ENCODE measurements around the gene ZNF615.
A peak's percentile ranks its signal among the peaks of the same experiment; 100 is the strongest.
"Not testable (repeated sequence)": the region's sequence is repeated elsewhere in the genome, so short reads cannot be mapped to it uniquely, and the experiment has no call there.

ZNF615 gene

DNA sequence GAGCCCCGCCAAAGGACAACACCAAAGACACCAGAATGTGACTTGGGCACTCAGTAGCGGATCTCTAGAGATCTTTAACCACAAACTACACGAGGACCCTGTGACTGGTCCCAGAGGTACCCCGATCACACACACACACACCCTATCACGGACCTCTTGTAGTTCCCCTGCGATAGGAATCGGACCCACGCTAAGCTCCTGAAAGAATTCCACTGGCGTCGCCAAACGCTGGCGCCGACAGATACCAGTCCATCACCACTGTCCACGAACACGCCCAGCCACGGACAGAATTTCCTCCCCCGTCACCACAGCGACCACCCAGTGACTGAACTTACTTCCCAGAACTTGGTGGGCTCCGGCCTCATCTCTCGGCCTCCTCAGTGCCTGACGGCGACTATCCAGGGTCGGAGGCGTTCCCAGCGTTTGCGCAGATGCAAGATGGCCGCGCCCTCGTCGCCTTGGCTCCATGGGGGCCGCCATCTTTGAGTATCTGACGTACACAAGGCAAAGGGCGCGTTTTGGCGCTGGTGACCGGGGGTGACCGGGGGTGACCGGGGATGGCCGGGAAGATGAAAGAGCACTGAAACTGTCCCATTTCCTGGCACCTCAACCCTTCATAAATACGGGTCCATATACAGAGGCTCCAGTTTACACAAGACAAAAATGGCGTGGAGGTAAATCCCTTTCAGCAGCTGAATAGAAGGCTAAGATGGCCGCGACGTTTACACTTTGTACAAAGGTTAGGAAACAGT, at the start of gene ZNF615:
ZNF615 (minus strand) TSS at position 406 of the 752 bp plus-strand sequence. CDS start 4,500 bp downstream, outside the sequence.
- peak; percentile 77 for DNase-seq

DNA sequence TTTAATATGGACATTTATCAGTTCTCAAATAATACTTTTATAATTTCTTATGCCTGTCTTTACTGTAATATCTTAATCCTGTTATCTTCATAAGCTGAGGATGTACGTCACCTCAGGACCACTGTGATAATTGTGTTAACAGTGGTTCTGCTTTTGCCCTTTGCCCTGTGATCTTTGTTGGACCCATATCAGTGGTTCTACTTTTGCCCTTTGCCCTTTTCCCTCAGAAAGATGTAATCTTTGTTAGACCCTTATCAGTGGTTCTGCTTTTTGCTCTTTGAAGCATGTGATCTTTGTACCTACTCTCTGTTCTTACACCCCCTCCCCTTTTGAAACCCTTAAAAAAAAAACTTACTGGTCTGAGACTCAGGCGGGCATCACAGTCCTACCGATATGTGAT, 48.5 kb upstream of the ZNF615 start:
- DNase-seq: not testable (repeated sequence)

DNA sequence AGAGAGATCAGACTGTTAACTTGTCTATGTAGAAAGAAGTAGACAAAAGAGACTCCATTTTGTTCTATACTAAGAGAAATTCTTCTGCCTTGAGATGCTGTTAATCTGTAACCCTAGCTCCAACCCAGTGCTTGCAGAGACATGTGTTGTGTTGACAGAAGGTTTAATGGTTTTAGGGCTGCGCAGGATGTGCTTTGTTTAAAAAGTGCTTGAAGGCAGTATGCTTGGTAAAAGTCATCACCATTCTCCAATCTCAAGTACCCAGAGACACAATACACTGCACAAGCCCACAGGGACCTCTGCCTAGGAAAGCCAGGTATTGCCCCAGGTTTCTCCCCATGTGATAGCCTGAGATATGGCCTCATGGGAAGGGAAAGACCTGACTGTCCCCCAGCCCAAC, 43.7 kb upstream of the ZNF615 start:
- not testable (repeated sequence) for DNase-seq

GRCh38 chr19:52048555-52049501, 40.8 kb upstream of the ZNF615 start, which contains the start of gene ZNF432:
ZNF432 (minus strand) TSS chr19:52048838; CDS start chr19:52046868, 1,970 bp downstream.
- DNase-seq: peak; percentile 94

- DNase-seq: no peak
Measured at GRCh38 chr19:52039169-52039568, 31.2 kb upstream of the ZNF615 start.

DNA sequence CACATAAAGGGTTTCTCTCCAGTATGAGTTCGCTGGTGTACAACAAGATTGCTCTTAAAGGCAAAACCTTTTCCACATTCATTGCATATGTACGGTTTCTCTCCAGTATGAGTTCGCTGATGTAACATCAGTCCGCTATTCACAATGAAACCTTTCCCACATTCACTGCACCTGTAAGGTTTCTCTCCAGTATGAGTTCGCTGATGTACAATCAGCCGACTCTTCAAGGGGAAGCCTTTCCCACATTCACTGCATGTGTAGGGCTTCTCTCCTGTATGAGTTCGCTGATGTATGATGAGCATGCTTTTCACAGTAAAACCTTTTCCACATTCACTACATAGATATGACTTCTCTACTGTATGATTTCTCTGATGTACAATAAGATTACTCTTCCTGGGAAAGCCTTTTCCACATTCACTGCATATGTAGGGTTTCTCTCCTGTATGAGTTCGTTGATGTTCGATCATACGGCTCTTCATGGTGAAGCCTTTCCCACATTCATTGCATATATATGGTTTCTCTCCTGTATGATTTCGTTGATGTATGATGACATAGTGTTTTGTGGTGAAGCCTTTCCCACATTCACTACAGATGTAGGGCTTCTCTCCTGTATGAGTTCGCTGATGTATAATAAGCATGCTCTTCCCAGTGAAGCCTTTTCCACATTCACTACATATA, 26.2 kb upstream of the ZNF615 start:
- DNase-seq: no peak

DNA sequence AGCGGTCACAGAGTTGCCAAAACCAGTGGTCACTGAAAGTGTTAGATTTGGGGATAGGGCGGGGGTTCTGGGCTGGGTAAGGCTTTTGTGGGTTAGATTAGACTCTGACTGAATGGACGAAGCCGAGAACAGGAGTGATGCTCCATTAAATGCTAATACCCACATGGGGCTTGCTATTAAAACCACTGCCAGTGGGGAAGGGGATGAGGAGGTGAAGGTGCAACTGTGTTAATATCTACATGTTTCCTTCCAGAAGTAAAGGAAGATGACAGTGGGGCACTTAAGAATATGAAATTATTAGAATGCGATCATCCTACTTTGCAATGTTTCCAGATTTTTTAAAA, 20.7 kb upstream of the ZNF615 start:
- DNase-seq: no peak

GRCh38 chr19:52028027-52028779, 20.2 kb upstream of the ZNF615 start, which contains the start of gene ZNF614:
ZNF614 (minus strand) TSS chr19:52028379; CDS start chr19:52025745, 2,634 bp downstream.
- peak; percentile 75 for DNase-seq

- DNase-seq: not testable (repeated sequence)
Measured at GRCh38 chr19:52026255-52026990, 18.4 kb upstream of the ZNF615 start.

DNA sequence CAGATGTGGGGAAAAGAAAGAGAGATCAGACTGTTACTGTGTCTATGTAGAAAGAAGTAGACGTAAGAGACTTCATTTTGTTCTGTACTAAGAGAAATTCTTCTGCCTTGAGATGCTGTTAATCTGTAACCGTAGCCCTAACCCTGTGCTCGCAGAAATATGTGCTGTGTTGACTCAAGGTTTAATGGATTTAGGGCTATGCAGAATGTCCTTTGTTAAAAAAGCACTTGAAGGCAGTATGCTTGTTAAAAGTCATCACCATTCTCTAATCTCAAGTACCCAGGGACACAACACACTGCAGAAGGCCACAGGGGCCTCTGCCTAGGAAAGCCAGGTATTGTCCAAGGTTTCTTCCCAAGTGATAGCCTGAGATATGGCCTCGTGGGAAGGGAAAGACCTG, 16.5 kb upstream of the ZNF615 start:
- DNase-seq: not testable (repeated sequence)

DNA sequence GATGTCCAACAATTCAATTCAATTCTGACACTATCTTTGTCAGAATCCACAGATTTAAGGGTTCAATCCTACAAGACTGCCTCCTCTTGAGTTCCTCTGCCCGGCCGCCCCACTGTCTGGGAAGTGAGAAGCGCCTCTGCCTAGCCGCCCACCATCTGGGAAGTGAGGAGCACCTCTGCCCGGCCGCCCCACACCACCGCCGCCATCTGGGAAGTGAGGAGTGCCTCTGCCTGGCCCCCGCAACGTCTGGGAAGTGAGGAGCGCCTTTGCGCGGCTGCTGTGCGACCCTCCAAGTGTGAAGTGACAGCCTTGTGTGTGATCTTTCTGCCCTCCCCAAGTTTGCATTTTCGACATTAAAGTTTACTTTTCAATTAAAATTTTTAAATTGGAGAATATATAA, 14.2 kb upstream of the ZNF615 start:
- no peak for DNase-seq

GRCh38 chr19:52020506-52020905, 12.5 kb upstream of the ZNF615 start:
- no peak for DNase-seq

DNA sequence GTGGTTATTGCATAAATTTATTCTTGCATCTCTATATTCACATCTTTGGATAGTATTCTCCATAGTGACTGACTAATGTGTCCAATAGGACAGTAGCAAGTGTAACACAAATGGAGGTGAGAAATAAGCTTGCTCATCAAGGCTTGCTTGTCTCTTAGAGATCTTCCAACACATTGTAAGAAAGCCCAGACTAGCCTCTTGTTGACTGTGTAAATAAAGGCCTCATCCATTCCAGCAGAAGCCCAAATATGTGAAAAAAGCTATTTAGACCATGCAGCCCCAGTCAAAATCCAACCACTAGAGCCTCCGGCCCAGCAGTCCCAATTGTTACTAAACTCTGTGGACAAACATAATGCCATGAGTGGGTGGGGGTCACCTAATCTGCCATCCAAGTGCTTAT, 2.7 kb upstream of the ZNF615 start:
- no peak for DNase-seq

GRCh38 chr19:52007451-52007805, 583 bp downstream of the ZNF615 start:
- DNase-seq: no peak

- no peak for DNase-seq
Measured at GRCh38 chr19:51994048-51994644, 13.9 kb downstream of the ZNF615 start.

- DNase-seq: no peak
Measured at GRCh38 chr19:51993422-51993821, 14.6 kb downstream of the ZNF615 start.

- peak; percentile 89 for DNase-seq
Measured at GRCh38 chr19:51986309-51987291, 21.4 kb downstream of the ZNF615 start, which contains the start of gene ZNF350. ZNF350 (minus strand) TSS chr19:51986840; CDS start chr19:51974360, 12,480 bp downstream.

GRCh38 chr19:51983361-51983760, 24.6 kb downstream of the ZNF615 start:
- no peak for DNase-seq

DNA sequence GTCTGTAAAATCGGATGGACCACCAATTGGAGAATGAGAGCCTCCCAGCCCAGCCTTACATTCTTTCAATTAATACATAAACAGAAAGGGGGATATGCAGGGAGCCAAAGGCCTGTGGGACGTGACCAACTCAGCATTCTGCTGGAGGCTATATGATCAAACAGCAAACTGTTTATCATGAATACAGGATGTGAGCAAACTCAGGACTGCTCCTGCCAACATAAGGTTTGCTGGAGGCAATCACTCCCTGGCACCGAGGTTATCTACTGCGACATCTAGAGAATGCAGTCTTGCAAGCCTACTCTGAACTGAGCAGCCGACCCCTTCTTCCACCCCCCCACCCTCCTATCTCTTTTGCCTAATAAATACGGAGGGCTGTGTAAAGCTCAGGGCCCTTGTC, 27.1 kb downstream of the ZNF615 start:
- not testable (repeated sequence) for DNase-seq

Measured in GDM1 (cell line).